ENCODE results near the gene MNT.

The MNT gene

DNA sequence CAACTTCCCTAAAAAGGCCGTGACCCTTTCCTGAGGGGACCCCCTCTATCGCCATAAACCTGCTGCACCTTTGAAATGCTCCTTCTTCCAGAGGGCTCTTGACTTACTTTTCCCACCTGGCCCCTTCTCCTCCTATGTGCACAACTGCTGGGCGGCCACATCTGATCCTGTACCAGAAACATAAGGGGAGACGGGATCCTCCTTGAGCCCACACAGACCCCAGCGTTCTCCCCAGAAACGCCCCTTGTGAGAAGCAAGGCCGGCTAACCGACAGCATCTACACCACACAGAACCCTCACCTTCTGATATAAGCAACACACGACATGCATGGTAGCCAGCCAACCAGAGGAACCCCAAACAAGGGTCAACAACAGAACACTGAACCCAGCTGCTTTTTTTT, 14.2 kb upstream of the MNT start:
- no peak for DNase-seq (ENCODE audit: low spot score)

DNA sequence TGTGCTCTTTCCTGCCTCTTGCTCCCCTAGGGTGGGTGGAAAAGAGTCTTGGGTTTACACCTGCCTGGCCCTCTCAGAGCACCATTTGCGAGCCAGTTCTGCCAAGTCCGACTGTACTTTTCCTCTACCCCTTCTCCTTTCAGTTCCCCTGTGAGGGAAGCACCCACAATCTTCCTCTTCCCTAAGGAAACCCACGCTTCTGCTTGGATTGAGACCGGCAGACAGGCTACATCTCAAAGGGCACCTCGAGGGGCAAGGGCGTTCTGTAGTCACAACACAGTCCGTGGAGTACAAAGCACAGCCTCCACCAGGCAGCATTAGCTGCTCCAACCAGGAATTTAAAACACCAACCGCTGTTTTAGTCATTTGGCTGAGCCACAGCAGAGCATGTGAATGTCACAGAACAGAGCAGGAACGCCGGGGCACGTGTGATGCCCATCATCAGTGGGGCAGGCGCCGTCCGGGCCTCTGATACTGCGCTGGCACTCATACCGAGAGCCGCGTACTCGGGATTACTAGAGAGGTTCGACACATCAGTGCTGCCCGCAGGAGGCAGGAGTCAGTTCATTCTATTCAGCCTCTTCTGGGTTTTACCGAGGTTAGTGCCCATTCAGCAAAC, 13.7 kb upstream of the MNT start:
- DNase-seq (ENCODE audit: low spot score): no peak

DNA sequence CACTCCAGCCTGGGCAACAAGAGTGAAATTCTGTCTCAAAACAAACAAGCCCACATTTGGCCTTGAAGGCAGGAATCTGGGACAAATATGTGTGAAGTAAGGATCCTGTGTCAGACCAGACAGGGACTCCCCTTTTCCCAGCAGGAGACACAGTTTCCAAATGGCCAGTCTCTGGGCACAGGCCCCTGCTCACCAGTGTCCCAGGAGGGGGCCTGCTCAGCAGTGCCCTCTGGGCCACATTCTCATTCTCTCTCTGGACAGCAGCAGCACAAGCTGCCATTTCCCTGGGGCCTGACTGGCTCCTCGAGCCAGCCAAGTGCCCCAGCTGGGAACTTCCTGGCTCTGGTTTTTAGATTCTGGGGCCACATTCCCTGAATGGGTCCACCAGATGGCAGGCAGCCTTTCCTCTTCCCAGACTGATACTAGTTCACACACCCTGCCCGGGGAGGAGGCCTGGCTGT, 11.7 kb upstream of the MNT start:
- no peak for DNase-seq (ENCODE audit: low spot score)

DNA sequence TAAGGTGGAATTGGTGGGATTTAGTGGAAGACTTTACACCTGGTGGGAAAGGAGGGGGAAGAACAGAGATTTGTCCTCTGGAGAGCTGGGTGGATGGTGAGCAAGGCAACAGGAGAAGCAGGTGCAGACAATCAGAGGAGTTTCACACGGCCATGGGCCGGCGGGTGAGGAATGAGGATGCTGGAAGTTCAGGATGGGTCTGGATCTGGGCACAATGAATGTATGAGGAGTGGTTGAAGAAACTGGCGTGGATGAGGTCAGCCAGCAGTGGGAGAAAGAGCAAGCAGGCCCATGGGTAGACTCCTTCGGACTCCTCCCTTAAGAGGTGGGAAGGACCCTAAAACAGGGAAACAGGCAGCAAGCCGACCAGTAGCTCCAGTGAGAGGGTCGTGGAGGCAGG, 10.1 kb upstream of the MNT start:
- no peak for DNase-seq (ENCODE audit: low spot score)

DNA sequence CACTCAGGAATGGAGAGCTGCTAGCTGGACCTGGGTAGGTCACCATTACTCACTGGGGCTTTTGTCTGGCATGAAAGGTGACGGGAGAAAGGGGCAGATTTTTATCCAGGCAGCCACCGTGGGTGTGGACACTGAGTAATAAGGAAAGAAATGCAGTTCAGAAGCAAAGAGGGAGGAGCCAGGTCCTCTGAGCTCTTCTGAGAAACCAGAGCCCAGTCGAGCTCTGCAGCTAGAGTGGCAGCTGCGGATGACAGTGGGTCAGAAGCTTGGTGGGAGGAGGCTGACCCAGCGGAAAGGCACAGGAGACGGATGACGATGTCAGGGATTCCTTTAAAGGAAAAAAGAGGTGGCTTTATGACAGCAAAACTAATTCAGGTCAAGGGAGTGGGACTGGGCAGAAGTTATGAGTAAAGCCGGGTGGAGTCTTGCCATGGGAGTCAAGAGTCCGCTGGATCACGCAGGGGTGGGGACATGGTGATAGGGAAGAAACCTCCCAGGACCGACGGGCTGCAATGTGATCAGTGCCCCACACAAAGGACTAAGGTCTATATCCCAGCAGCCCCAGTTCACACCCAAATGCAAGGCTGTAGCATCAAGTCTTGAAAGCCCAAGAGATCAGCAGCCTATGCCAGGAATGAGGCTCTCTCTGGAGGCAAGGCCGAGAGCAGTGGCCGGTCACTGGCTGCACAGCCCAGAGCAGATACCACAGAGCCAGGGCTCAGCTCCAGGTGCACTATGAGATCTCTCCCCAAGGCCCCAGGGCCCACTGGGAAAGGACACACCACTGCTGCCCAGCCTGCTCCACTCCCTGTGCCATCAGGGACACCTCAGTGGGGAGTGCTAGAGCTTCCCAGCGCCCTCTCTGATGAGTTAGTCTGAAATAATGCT, 6.3 kb upstream of the MNT start:
- DNase-seq (ENCODE audit: low spot score): no peak

DNA sequence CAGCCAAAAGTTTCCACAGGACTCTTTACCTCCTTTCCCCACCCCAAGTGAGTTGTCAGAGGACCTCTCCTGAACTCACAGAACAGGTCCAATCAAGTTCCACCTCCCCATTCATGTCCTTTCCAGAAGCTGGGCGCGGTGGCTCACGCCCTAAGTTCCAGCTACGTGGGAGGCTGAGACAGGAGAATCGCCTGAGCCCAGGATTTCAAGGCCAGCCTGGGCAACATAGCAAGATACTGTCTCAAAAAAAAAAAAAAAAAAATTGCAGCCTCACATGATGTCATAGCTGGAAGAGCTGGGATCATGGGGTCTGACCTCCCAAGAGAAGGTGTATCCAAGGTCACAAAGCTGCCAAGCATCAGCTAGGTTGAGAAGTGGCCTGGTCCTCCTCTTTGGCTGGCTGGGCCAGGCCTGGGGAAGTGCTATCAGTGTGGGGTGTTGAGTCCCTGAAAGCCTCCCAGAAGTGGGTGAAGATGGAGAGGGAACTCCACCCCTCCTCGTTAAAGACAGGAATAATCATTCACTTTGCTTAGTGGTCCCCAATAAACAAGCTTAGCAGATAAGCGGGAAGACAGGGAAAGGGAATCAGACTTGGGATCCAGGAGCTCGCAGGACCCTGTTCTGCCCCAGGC, 5.5 kb upstream of the MNT start:
- no peak for DNase-seq (ENCODE audit: low spot score)

DNA sequence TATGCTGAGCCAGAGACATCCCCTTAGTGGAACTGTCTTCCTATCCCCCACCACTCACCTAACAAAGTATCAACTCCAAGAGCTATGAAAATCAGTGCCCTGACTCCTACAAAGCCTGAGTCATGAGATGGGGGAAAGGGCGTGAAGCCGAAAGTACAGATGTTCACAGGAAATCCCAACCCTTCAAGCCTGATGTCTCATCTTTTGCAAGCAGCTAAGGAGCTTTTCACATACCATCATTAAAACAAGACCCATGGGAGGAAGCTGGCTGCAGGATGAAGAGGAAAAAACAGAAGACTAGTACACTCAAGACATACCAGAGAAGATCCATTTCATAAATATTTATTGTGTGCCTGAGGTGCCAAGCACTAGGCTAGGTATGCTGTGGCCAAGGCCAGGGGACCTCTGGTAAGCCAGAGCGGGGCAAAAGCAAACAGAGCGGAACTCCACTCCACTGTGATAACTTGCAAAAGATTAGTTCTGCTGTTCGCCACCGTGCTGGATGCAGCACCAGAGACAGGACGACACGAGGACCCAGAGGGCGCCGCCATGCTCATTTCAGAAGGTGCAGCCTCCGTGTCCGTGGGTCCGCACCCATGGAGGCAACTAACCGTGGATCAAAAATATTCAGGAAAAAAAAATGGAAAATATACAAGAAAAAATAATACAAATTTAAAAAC, 4.5 kb upstream of the MNT start:
- DNase-seq (ENCODE audit: low spot score): no peak

DNA sequence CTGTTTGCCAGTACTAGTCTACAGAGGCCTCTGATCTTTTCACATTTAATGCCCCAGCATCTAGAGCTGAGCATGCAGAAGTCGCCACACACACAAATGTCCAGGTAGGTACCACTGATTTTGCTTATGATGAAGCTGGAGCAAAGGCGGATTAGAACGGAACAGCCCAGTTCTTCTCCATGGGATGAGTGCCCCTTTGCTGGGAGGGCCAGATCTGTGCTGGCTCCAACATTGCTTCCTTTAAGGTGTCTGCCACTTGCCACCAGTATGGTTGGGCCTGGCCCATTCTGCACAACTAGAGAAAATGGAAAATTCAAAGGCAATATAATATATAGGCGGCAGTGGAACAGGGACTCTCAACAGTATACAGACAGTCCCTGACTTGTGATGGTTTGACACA, 2.2 kb upstream of the MNT start:
- DNase-seq (ENCODE audit: low spot score): no peak

DNA sequence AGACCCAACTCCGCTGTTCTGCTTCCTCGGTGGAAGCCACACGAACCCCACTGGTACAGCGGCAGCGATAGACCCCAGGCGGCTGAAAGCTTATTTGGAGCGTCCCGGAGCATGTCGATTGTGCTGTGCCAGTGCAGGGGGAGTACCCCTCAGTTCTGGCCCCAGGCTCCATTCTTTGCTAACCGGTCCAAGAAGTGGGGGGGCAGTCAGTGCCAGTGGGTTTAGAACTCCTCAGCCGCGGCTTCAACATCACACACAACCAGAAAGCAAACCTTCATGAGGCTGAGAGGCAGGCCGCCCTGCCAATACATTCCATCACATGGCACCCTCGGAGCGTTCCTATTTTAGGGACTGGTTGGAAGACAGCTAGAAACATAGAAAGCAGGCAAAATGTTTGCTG, 1.7 kb upstream of the MNT start:
- no peak for DNase-seq (ENCODE audit: low spot score)

DNA sequence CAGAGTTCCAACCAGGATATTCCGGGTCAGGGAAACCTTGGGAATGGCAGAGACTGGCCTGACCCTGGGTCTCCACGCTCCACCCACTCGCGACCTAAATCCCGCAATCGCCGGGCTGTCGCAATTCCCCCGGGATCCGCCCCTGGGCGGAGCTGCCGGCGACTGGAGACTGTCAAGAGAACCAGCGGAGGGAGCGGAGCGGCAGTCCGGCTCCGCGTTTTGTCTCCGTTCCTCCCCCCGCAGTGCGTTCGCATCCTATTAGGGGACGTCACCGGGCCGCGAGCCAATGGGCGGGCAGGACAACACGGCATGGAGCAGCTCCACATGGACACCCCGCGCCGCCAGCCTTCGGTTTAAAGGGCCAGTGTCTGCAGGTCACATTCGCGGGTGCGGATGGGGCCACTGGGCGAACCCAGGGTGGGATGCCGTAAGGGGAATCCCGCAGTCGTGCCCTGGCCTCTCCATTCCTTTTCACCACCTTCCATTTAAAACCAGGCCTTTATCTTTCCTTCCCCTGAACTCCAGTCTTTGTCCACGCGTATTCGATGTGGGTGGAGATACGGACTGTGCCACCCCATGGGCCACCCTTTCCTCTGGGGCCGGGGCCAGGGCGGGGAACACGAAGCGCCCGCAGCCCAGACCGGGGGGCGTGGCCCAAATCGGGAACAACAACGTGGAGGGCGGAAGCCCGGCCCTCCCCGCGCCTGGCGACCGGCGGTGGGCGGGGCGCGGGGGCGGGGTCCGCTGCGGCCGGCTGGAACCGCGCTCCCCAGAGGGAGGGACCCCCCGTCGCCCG, 764 bp upstream of the MNT start:
- DNase-seq (ENCODE audit: low spot score): peak; percentile 99

DNA sequence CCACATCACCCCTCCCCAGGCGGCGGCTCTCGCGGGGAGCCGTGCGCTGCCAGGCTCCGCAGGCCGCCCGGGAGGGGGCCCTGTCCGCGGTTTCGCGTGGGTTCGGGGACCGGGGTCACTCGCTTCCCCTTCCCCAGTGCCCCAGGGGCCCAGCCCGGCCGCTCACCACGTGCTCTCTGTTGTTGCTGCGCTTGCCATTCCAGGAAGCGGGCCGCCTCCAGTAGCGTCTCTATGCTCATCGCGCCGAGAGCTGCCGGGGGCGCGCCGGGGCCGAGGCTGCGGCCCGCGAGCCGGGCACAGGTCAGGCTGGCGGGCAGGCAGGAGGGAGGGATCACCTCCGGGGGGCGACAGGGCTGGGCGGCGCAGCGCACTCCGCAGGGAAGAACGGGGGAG, 390 bp downstream of the MNT start:
- no peak for DNase-seq (ENCODE audit: low spot score)

DNA sequence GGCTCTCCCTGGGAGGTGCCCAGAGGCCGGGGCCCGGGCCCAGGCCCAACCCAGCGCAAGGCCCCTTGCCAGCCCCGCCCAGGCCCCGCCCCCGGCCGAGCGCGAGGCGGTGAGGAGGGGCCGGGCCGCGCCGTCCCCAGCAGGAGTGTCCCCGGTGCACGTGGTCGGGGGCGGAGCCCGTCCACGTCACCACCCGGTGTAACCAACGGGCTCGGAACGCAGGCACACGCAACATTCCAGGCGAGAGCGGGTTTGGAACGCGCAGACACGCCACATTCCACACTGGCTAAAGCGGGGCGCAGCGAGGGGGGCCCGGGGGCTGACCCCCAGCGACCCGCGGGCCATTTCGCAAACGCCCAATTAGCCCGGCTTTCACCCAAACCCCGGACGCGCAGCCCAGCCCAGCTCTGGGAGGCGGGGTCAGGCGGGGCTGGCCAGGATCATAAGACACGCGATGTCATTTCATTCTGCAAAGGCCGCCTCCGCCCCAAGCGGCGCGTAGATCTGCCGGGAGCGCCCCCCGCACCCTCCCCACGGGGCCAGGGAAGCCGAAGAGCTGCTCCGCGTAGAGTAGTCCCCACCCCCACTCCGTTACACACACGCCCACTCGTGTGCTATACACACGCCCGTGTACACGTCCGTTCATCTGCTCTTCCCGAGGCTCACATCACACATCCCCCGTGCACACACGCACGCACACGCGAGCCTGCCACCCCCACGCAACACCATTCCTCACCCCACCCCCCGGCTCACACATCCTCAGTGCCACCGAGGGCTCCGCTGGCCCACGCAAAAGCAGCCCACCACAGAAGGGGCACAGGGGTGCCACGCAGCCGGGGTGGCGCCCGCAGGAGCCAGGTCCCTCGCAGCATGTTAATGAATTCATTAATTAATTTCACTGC, 1.0 kb downstream of the MNT start:
- peak; percentile 94 for DNase-seq (ENCODE audit: low spot score)

DNA sequence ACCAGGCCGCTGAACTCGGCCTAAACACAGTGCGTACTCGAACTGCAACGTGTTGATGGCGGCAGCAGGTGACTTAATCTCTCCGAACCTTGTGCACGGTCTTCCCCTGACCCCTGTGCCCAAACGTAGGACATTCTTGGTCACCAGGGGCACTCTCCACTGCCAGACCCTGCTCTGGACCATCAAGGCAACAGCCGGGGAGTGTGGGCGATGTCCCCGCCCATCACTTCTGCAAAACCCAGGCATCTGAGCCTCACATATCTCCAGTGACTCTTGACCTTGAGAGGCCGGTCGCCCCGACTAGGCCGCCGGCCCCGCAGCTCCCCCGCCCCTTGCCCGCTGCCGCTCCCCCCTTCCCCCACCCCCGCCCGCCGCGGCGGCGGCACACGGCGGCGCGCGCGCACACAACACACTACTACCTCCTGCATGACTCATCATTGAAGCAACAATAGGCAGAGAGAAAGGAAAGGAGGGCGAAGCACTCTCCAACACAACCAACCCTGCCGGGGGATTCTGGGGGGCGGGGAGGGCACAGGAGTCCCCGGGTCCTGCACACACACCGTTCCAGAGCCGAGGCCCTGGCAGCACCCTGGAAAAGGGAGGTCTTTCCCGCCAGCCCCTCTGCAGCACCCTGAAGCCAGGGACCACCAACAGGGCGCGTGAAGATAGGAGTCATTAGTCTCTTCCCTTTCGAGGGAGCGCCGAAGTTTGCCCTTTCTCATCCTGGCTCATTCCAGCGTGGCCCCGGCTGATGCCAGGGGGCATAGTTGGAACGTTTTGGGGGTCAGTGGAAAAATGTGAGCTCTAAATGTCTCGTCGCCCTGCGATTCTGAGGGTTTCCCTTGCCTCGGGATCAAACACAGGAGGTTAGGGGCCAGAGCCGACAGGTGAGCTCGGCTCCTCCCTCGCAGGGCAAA, 1.9 kb downstream of the MNT start:
- DNase-seq (ENCODE audit: low spot score): no peak

DNA sequence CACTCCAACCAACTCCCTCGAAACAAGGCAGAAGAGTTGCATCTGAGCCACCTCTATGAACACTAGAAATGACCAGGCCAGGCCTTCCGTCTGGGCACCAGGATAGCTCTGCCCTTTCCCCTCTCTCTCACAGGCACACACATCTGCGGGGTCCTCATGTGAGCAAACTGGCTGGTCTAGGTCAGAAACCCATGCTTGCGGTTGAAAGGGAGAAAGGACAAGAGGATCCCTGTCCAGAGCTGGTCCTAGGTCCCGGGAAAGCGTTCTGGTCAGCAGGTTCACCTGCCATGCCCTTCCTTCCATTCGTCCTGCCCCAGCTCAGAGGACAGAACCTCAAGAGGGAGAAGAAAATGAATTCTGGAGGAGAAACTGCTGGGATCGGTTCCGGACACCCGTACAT, 2.7 kb downstream of the MNT start:
- no peak for DNase-seq (ENCODE audit: low spot score)

DNA sequence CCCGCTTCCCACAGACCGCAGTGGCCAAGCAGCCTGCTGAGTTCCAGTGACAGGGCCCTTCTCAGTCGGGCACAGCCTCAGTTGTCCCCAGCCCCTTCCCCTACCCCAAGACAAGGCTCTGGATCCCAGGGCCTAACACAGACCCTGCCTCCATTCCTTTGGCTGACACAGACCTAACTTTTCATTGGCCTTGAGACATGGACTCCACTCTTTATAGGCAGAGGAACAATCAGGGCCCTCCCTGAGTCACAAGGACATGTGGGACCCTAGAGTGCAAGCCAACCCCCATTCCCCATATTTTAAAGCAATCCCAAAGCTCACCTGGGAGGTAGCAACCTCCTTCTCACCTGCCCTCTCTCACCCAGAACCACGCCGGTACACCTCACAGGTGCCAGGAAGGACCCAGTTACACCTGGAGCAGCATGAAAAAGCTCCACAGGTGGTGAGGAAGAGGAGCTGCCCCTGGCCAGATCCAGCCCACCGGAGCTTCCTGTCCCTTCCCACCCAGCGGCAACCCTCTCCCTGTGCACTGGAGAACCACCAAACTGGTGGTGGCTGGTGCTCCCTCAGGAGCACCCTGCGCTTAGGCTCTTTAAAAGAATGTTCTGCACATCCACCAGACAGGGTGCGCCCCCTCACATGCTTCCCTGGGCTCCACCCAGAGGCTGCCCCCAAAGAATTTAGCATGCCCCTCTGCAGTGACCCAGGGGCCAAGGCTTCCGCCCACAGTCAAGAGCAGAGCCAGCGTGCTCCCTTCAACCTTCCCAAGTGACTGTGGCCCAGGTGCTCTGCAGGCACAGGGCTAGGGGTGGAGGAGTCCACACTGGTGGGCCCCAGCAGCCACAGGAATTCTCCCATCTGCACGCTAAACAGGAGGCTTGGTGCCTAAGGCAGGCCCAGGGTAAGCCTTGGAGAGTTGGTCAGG, 3.4 kb downstream of the MNT start:
- no peak for DNase-seq (ENCODE audit: low spot score)

DNA sequence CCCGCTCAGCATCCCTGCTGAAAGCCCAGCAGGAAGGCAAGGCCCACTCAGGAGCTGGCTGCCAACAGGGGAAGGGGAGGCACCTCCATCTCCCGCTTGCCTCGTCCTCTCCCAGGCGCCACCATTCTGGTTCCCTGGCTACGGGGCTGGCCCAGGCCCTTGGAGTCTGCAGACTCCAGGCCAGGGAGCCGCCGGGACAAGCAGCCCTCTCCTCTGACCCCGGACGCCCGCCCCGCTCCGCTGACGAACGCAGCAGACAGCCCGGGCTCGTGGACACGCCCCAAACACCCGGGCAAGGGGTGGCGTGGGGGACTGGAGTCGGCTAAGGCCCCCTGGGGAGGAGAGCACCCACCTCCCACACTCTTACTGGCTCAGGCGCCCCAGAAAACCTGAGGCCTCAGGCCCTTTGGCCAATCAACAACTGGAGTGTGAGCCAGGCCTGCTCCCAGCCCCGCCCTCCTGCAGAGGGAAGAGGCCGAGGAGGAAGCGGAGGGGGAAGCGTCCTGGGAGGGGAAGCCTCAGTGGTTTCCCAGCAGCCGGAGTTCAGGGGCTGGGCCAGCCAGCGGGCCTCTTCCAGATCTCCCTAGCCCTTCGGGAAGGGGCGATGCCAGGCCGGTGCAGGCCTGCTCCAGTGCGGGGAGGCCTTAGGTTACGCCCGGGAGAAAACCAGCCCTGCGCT, 4.2 kb downstream of the MNT start:
- peak; percentile 56 for DNase-seq (ENCODE audit: low spot score)

DNA sequence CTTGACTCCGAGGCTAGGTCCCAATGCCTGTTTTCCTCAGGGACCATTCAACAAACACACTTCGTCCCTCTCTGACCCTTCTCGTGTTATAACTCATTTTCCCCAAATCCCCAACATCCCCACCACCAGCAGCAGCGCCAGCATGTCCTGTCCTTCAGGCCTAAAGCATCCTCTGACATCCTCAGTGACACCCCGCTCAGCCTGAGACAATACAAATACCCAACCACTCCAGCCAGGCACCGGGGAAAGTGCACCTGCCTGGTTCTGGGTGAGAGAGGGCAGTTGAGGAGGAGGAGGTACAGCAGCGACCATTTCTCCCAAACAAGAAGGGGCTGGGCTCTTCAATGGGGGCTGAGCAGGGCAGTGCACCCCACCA, 4.7 kb downstream of the MNT start:
- no peak for DNase-seq (ENCODE audit: low spot score)

Measured in hematopoietic multipotent progenitor cell treated with erythropoietin and hydrocortisone succinate and interleukin-3 and kit ligand, for 15 days (in vitro differentiated cells).